HG03280 (cell line): Measurements from ENCODE around the gene SLC47A1.
"Not testable (repeated sequence)": the region's sequence is repeated elsewhere in the genome, so short reads cannot be mapped to it uniquely, and the experiment has no call there.

Experiments used
- ATAC-seq: cut with Tn5 transposase; IDR thresholded peaks from one replicate; pipeline ENCODE4 v1.9.1; 2021; ENCODE audit warnings: mild to moderate bottlenecking, moderate library complexity; ENCODE audit not compliant: unreplicated experiment

The SLC47A1 gene

DNA sequence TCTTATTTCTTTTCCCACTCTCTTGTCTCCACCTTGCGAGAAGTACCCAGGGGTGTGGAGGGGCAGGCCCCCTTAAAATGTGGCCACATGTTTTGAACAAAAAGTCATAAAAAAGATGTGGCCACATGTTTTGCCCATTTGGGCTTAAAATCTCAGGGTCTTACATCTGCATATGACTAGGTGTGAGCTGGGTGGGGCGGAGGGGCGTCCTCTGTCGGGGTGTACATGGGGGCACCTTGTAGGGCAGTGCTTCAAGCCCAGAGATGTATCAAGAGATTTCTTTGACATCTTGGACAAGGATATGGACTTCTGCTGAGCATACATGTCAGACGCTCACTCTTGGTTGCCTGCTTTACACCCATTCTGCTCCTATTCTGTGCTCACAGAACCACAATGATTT lies 13.0 kb upstream of the SLC47A1 start:
- no peak for ATAC-seq

- ATAC-seq, result no peak
These were observed 10.0 kb upstream of the SLC47A1 start for GRCh38 chr17:19523690-19524089.

DNA sequence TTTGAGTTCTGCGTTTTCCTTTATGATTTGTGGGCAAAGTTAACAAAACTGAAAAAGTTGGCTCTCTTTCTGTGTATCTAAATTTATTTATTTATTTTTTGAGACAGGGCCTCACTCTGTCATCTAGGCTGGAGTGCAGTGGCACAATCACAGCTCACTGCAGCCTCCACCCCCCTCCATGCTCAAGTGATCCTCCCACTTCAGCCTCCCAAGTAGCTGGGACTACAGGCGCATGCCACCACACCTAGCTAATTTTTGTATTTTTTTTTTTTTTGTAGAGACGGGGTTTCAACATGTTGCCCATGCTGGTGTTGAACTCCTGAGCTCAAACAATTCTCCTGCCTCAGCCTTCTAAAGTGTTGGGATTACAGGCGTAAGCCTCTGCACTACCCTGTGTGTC lies 6.7 kb upstream of the SLC47A1 start:
- ATAC-seq, result not testable (repeated sequence)

GRCh38 chr17:19531780-19532501 lies 1.7 kb upstream of the SLC47A1 start:
- ATAC-seq, result no peak

DNA sequence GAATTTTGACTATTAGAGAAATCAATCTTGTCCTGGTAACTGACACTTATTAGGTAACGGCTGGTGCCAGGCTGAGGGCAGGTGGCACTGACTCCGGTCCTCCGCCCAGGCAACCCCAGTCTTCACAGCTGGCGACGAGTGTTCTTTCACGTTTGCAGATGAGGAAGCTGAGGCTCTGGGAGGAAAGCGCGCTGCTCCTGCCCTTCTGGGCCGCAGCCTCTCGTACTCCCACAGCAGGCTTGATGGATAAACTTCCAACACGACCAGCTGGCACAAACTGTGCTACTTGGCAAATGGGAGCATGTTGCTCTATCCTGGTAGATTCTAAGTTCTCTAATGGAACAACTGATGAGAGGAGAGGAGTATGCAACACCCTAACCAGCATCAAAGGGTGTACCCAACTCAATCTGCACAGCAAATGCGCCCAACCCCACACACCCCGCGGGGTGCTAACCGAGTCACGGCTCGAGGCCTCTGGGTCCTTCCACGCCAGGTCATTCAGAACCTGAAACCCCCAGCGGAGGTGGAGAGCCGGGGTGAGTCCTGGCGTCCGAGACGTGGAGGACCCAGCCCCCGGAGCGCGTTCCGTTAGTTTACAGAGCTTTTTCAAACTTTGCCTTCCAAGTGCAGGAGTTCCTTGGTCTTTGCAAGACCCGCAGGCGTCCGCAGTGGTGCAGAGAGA lies 477 bp upstream of the SLC47A1 start:
- ATAC-seq, result no peak

DNA sequence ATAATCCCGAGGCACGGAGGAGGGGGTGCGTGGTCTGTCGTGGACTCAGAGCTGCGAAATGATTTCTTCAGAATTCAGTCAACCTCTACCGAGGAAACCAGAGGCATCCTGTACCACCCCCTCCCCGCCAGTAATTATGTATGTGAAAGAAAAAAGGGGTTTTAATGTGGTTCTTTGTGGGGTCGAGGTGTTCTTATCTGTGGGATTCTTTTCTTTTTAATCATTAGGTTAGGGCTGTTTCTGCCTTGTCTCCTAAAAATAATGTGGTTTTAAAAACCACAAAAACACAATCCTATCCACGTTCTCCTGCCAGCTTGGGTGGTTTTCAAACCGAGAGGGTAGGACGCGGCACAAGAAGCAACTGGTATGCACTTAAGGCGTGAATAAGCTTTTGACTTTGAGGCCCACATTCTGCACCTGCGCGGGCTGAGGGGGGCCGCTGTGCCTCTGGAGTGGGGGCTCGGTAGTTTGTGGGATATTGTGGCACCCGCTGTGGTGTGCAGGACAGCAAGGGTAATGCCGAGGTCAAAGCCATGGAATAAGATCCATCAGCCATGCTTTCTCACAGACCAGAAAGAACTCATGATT lies 1.0 kb downstream of the SLC47A1 start:
- ATAC-seq, result no peak

- no peak for ATAC-seq
These were observed 3.5 kb downstream of the SLC47A1 start for GRCh38 chr17:19537111-19537510.

DNA sequence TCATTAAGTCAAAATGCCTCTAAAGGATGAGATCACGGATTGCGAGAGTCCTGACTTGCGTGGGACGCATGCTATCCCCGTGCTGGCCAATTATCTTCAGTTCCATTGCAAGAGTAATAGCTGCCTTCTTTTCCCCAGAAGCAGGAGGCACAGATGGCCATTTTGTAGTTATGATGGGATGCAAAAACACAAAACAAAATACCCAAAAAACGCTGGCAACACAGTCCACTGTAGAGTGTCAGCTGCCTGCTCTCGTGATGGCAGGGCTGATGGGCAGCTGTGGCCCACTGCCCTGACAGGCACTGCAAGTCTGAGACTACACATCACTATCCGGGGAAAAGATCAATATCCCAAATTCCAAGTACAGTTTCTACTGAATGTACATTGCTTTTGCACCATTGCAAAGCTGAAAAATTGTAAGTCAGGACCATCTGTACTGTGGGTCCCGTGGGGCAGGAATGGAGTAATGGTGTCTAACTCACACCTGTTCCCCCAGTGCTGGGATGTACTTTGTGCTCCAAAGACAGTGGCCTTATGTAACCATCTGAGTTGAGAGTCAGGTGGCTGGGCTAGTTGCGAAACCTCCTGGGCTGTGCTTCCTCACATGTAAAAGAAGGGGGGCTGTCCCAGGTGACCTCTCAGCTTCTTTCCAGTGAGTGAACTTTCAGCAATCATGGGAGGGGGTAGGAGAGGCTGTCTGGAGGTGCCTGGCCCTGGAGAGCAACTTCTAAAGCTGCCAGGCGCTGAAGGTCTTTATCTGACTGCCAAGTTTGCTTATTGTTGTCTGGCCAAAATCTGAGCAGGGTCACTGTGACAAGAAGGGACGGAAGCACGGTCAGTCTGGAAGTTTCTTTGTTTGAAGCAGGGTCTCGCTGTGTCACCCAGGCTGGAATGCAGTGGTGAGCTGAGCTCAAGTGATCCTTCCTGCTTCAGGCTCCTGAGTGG lies 4.7 kb downstream of the SLC47A1 start:
- ATAC-seq, result no peak

GRCh38 chr17:19539040-19539399 lies 5.4 kb downstream of the SLC47A1 start:
- ATAC-seq, result no peak

- no peak for ATAC-seq
These were observed 6.2 kb downstream of the SLC47A1 start for GRCh38 chr17:19539841-19540311.

DNA sequence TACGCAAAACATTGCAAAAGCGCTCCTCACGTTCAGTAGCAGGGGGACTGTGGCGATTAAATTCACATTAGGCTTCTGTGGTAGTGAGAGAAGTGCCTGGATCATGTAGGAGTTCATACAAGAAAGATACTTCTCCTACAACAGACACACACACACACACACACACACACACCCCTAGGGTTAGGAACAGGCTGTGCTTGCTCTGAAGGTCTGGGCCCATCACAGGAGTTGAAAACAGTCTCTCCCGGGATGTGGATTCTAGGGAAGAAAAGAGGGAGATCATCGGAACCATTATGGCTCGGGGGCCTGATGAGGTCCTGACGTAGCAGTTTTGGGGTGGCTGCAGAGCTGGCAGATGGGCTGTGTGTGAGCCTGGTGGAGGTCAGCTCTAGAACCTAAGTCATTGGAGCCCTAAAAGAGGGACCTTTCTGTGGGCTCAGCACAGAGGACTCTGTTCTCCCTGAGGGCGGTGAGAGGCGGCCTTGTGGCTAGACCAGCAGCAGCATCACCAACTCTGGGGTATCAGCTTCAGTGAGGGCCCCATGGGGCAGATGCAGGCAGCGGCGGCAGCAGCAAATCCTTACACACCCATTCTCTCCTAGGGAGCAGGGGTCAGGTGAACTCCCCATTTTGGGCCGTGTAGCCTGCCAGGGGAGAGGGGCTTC lies 7.2 kb downstream of the SLC47A1 start:
- no peak for ATAC-seq

- ATAC-seq, result no peak
These were observed 7.8 kb downstream of the SLC47A1 start for GRCh38 chr17:19541445-19541844.

GRCh38 chr17:19542247-19542646 lies 8.6 kb downstream of the SLC47A1 start:
- no peak for ATAC-seq

DNA sequence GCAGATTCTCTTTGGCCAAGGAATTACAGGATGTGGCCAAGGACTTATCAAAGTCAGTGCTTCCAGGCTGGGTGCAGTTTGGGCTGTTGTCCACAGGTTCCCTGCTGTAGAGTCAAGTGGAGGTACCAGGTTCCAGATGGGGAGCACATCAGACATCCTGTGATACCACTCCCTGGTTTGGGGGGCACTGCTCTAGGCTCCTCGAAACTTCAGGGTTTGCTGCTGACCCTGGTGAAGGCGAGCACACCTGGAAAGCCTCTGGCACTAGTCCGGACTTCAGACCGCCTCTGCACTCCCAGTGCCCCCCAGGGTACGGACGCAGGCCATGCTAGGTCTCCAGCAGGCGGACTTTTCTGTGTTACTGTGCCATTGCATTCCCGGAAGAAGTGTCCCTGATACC lies 10.7 kb downstream of the SLC47A1 start:
- ATAC-seq, result no peak

- ATAC-seq, result no peak
These were observed 12.8 kb downstream of the SLC47A1 start for GRCh38 chr17:19546289-19547065.

GRCh38 chr17:19549746-19550623 lies 16.3 kb downstream of the SLC47A1 start:
- ATAC-seq, result no peak

- ATAC-seq, result no peak
These were observed 17.5 kb downstream of the SLC47A1 start for GRCh38 chr17:19551165-19551564.

DNA sequence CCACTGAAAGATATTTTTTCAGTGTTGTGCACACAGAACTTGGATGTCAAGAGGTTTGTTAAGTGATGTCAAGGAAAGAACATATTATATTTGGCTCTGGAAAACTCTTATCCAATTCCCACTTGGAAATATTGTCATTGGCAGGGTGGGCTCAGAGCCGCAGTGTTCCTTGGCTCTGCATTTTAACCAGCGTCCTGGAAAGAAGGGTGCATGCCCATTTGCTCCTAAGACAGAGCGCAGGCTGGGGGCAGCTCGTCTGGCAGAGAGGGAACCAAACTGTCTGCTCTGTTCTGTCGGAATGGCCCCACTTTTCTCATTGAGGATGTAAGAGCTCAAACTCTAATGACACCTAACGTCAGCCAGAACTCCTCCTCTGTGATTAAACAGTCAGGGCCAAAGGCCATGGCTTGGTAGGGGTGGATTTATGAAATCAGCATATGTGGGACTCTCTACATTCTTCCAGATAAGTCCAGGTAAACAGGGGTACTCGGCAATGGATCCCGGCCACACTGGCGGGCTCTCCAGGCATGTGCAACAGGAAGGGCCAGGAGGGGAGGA lies 18.0 kb downstream of the SLC47A1 start:
- ATAC-seq, result no peak
